Measurements from ENCODE around the gene TTC9B. TPM values are rescaled to one million over a fixed set of nuclear protein-coding genes. Genes with fewer than 3 reads are reported as not detected.
A peak's percentile ranks its signal among the peaks of the same experiment; 100 is the strongest.

The TTC9B gene
- total and polyA plus RNA-seq, 2 of the 8 experiments (the other 6 are each of a cell fraction or from before 2014, with no cell fraction given), result 0.26 TPM; not detected in 1

GRCh38 chr19:40264314-40265054 lies 46.3 kb upstream of the TTC9B start:
- ChIA-PET CTCF (ENCODE audit: partially characterized antibody) (interaction anchor here (0.8 to 2.6 kb wide), 8 partner anchors 9 to 125 kb away, joined by 3 to 9 read pairs (median 4); partner anchors contain the start of gene TTC9B), POLR2A (ENCODE audit: partially characterized antibody) (interaction anchor here (0.7 to 1.9 kb wide), 3 partner anchors 10 to 123 kb away, joined by 3 to 7 read pairs (median 5); no protein-coding TSS in a partner anchor)
- H3K4ac ChIP-seq (replicated peaks; ENCODE audit: insufficient read length, low read depth, low read length), result no peak overlapping the region
- 0 out of 2 replicates have a peak overlapping the region, but pooled peaks have one; percentile 27 for H2BK12ac ChIP-seq (ENCODE audit: low read depth, low read length)
- H2AFZ ChIP-seq (ENCODE audit: low read length), result no peak overlapping the region
- no peak overlapping the region for H2AK5ac ChIP-seq (ENCODE audit: low read depth, low read length)
- H4K8ac ChIP-seq (ENCODE audit: extremely low read depth, insufficient read depth, low read length), result peak overlapping the region; percentile 64; the same call in 1 of the 2 replicates
- no peaks in the 10 kb centered on the region; the same call in 1 of the 2 replicates for H3K23me2 ChIP-seq (ENCODE audit: low read depth, low read length)
- H3K14ac ChIP-seq (ENCODE audit: insufficient read length), result no peak overlapping the region
- H2BK5ac ChIP-seq (ENCODE audit: low read depth, low read length), result no peak overlapping the region; the same call in 1 of the 2 replicates
- H4K5ac ChIP-seq (ENCODE audit: insufficient read length, low read depth, low read length), result no peak overlapping the region
- no peak overlapping the region for H3K4me3 ChIP-seq (ENCODE audit: extremely low read depth in 1 of 4, insufficient read depth in 2 of 4, low read depth in 3 of 4, low read length in 4 of 4)
- no peaks in the 10 kb centered on the region for H3K9me3 ChIP-seq (ENCODE audit: insufficient read depth in 2 of 2, low read depth in 1 of 2, low read length in 1 of 2)
- H2BK15ac ChIP-seq (ENCODE audit: low read length), result no peak overlapping the region
- H2BK120ac ChIP-seq (replicated peaks; ENCODE audit: low read depth, low read length), result no peak overlapping the region
- peaks cover 0 to 3% (median 1%) of the 10 kb centered on the region in 4 experiments; a peak in 3 of 7 replicates for H3K4me1 ChIP-seq (replicated peaks in 1 of 4; ENCODE audit: control insufficient read depth in 3 of 4, insufficient read depth in 4 of 4, low read length in 3 of 4)
- H3K27ac ChIP-seq (ENCODE audit: low read depth, low read length), result no peak overlapping the region
- no peak overlapping the region for H3K4me2 ChIP-seq (ENCODE audit: insufficient read depth in 1 of 2, low read depth in 2 of 2, low read length in 2 of 2)
- H3K18ac ChIP-seq (ENCODE audit: extremely low read depth, low read length), result no peak overlapping the region
- H2BK20ac ChIP-seq (ENCODE audit: low read length), result no peak overlapping the region
- peaks cover 0 to 23% of the 10 kb centered on the region in 2 experiments for H4K20me1 ChIP-seq (replicated peaks in 1 of 2; ENCODE audit: control insufficient read depth in 1 of 2, insufficient read depth in 2 of 2, low read length in 2 of 2)
- H3K36me3 ChIP-seq (ENCODE audit: control insufficient read depth in 2 of 4, insufficient read depth in 4 of 4, low read length in 3 of 4), result peaks cover 0 to 20% (median 5%) of the 10 kb centered on the region in 4 experiments; a peak in 3 of 8 replicates
- WGBS, 2 experiments (ENCODE audit: extremely low coverage in 1 of 2, insufficient coverage in 1 of 2, insufficient read length in 1 of 2, insufficient replicate concordance in 2 of 2, low coverage in 1 of 2, low lambda C conversion rate in 2 of 2, missing lambda C conversion rate in 1 of 2), result 86% methylated on average over 19 of the region's 19 CpGs; no CpG with 5 or more reads in 1 of the 2 experiments
- DNase-seq (ENCODE audit: low read depth in 1 of 2, low spot score in 2 of 2) (no peak), FAIRE-seq (no peak)
- H3K23ac ChIP-seq (ENCODE audit: insufficient read length), result no peak overlapping the region
- H3K79me2 ChIP-seq (ENCODE audit: control insufficient read depth in 1 of 2, insufficient read depth in 2 of 2, low read length in 2 of 2), result peaks cover 0 to 13% of the 10 kb centered on the region in 2 experiments; a peak in 1 of 4 replicates
- no peak overlapping the region for H4K91ac ChIP-seq (replicated peaks; ENCODE audit: insufficient read length, low read length)
- H3K27me3 ChIP-seq (replicated peaks in 1 of 4; ENCODE audit: control insufficient read depth in 3 of 4, extremely low read depth in 1 of 4, insufficient read depth in 3 of 4, low read length in 3 of 4), result no peaks in the 10 kb centered on the region
- peaks cover 17% of the 10 kb centered on the region for H3K79me1 ChIP-seq (ENCODE audit: low read depth, low read length)
- H3K56ac ChIP-seq (replicated peaks; ENCODE audit: insufficient read length, low read depth, low read length), result no peak overlapping the region
- H3K9ac ChIP-seq (replicated peaks in 1 of 4; ENCODE audit: extremely low read depth in 1 of 4, low read depth in 3 of 4, low read length in 3 of 4), result peak overlapping the region in 1 of 4 experiments; percentile 28; a peak in 2 of 7 replicates
- TF ChIP-seq CHD2 (IDR thresholded peaks at IDR 0.05; ENCODE audit: low read length), result no peak
- peak; percentile 67 for TF ChIP-seq TEAD4 (IDR thresholded peaks at IDR 0.05; ENCODE audit: low read depth, low read length)
- TF ChIP-seq ATF2 (IDR thresholded peaks at IDR 0.05; ENCODE audit: low read length), result no peak
- TF ChIP-seq RFX5 (IDR thresholded peaks at IDR 0.05; ENCODE audit: borderline replicate concordance, low read depth, low read length), result no peak
- no peak for TF ChIP-seq SIN3A (conservative IDR thresholded peaks at IDR 0.05 in 1 of 2, IDR thresholded peaks at IDR 0.05 in 1 of 2; ENCODE audit: low read depth in 1 of 2, low read length in 2 of 2)
- no peak for TF ChIP-seq BCL11A (IDR thresholded peaks at IDR 0.05; ENCODE audit: low read depth in 2 of 2, low read length in 2 of 2)
- peak; percentile 88 for TF ChIP-seq KDM1A (IDR thresholded peaks at IDR 0.05; ENCODE audit: borderline replicate concordance, low read length)
- TF ChIP-seq CBX8 (IDR thresholded peaks at IDR 0.05; ENCODE audit: borderline replicate concordance, low read depth, low read length), result no peak
- no peak for TF ChIP-seq SUZ12 (IDR thresholded peaks at IDR 0.05; ENCODE audit: low read length)
- TF ChIP-seq CEBPB (IDR thresholded peaks at IDR 0.05; ENCODE audit: low read depth, low read length), result no peak

All from H1 (cell line).